Stimulated activated CD4-positive, alpha-beta T cell treated with anti-CD3 and anti-CD28 coated beads, Interleukin-12 subunit alpha, Interleukin-12 subunit beta, amount 100 ng/mL, for 24 hours (primary cell): ENCODE results near the gene RIC8B.
"Not testable (repeated sequence)": the region's sequence is repeated elsewhere in the genome, so short reads cannot be mapped to it uniquely, and the experiment has no call there.

Experiments used
- DNase-seq, 2 experiments: peaks; one replicate each; pipeline ENCODE4 v3.0.0-alpha.2; 2020; ENCODE audit warnings: low read depth in 2 of 2

Gene RIC8B

DNA sequence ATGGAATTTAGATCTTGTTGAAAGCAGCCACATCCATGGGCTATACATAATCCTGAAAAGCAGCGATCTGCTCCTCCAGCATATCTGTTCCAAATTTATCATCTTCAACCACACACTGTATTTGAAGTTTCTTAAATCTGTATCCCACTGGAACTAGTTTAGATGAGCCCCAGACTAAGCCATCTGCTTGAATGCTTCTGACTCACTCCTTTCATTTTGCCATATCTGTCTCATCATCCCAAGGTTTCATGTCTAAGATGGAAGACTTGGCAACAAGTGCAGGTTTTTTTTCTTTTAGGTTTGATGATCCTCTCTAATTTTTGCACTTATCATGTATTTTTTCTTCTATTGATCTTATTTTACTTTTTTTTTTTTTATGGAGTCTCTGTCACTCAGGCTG lies 126.8 kb downstream of the RIC8B start:
- no peak for DNase-seq

DNA sequence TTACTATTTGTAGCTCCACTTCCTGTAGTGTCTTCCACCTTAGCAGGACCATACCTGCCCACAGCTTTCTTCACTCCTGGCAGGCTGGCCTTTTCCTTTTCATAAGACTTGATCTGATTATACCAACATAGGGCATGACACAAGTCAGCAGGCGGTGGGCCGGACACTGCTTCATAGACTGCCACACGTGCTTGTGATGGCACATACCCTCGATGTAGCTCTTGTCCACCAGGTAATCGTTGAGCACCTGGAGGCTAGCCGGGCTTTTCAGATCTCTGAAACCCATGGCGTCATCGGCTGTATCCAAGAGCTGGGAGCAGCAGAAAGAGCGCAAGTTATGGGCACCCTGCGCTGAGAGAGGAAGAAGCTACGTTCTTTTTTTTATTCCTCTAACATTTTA lies 127.6 kb downstream of the RIC8B start:
- no peak for DNase-seq

DNA sequence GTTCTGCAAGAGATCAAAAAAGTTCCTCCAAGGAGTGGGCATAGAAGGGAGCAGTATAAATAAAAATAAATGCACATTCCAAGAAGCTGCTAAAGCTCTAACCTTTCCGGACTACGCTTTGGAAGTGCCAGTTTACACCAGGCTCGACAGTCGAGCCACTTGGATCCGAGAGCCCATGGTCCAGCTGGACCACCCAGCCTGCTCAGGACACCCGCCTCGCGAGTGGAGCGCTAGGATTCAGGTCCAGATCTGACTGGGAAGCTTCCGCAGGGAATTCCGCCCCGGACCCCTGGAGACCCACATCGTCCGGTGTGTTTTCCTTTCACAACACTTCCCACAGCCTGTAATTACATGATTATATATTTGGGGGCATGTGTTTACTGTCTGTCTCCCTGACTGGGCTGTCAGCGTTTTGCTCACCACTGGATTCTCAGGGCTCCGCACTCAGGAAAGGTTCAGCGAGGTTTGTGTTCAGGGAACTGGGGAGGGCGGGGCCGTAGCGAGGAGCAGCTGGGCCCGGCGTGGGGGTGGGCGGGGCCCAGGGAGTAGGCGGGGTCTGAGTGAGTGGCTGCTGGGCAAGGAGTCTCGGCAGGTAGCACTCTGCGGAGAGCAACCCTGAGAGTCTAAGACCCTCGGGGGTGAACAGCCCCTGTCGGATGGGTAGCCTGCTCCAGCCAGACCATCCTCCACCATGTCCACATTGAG lies 128.9 kb downstream of the RIC8B start:
- DNase-seq, result peak; percentile 56 to 81

DNA sequence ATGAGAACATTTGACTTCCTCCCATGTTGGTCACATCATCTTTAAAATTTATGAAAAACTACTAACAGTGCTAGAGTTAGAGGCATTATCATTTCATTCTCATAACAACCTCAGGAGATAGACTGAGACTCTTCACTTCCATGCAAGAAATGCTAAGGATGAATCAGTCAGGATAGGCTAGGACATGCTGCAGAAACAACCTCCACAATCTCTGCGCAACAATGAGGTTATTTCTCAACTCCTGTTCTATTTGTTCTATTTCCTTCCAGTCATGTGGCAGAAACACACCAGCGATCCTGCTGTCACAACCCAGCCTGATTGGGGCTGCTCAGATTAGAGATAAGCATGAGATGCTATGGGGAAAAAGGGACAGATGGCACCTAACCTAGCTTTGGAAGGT lies 132.2 kb downstream of the RIC8B start:
- no peak for DNase-seq

DNA sequence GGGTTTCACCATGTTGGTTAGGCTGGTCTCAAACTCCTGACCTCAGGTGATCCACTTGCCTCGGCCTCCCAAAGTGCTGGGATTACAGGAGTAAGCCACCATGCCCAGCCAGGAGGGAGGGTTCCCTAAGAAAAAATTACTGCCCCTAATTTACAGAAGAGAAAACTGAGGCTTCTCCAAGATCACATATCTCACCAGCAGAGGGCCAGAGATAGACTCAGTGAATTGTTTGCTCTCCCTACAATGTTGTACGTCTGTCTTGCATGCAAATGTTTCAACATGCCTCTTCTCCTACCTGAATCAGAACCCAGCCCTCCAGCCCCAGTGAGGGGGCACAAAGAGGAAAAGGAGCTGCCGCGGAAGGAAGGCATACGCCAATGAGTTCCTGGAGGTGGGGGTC lies 132.9 kb downstream of the RIC8B start:
- no peak for DNase-seq

DNA sequence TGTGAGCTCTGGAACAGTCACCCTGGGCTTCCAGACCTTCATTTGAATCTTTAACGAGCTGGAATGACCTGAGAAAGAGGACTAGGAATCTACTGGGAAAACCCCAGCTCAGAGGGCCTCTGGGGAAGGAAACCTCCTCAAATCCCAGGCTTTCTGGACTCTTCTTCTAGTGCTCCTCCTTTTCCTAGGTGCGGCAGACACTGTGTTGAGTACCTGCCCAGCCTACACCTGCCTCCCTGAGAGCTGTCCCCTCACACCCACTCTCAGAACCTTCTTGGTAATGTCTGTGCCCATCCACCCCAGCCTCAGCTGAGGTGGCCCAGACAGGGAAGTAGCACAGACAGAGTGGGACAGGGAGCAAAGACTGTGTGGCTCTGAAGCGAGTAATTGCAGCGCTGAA lies 133.4 kb downstream of the RIC8B start:
- DNase-seq, result no peak

DNA sequence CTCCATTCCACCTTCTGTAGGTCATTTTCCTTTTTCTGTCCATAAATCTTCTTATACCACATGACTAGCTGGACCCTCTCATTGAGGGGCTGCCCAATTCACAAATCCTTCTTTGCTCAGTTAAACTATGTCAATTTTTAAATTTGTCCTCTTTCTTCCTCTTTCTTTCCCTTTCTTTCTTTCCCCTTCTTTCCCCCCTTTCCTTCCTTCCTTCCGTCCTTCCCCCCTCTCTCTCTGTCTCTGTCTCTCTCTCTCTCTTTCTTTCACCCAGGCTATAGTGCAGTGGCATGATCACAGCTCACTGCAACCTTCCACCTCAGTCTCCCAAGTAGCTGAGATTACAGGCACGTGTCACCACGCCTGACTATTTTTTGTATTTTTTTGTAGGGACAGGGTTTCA lies 134.1 kb downstream of the RIC8B start:
- DNase-seq, result no peak

DNA sequence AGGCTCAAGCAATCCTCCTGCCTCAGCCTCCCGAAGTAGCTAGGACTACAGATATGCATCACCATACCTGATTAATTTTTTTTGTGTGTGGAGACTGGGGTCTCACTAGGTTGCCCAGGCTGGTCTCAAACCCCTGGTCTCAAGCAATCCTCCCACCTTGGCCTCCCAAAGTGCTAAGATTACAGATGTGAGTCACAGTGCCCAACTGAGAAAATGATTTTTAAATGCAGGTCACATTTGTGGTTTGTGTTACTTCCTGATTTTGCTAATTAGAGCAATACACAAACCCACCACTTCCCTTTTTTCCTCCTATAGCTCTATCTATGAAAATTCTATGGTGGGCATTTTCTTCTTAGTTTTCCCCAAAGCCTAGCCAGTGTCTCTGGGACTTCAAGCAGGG lies 135.7 kb downstream of the RIC8B start:
- no peak for DNase-seq

DNA sequence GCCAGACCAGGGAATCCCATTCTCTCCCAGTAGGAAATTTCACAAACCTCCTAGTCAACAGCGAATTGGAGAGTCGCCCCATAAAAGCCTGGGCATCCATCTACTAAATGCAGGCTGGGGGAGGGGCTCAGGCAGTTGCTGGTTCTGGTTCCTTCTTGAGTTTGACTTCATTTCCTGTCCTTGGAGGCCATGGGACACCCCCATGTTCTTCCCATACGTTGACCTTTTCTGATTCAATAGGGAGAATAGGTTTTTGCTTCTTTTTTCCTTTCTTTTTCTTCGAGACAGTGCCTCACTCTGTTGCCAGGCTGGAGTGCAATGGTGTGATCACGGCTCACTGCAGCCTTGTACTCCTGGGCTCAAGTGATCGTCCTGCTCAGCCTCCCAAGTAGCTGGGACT lies 137.1 kb downstream of the RIC8B start:
- no peak for DNase-seq

DNA sequence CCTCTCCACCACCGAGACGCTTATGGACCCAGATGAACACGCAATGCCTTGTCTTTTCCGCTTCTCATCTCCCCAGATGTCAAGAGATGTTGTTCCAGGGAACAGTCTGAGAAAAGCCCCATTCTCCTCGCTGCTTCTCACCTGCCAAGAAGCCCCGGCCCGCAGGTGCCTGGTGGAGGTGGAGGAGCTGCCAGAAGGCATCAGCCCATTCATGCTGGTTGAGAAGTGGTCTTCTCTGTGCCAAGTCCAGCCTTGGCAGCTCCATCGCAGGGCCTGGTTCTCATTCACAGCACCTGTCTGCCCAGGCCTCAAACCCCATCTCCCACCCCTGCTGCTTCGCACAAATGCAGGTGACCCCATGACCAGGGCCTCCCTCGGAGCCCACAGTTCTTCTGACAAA lies 139.0 kb downstream of the RIC8B start:
- DNase-seq, result no peak

DNA sequence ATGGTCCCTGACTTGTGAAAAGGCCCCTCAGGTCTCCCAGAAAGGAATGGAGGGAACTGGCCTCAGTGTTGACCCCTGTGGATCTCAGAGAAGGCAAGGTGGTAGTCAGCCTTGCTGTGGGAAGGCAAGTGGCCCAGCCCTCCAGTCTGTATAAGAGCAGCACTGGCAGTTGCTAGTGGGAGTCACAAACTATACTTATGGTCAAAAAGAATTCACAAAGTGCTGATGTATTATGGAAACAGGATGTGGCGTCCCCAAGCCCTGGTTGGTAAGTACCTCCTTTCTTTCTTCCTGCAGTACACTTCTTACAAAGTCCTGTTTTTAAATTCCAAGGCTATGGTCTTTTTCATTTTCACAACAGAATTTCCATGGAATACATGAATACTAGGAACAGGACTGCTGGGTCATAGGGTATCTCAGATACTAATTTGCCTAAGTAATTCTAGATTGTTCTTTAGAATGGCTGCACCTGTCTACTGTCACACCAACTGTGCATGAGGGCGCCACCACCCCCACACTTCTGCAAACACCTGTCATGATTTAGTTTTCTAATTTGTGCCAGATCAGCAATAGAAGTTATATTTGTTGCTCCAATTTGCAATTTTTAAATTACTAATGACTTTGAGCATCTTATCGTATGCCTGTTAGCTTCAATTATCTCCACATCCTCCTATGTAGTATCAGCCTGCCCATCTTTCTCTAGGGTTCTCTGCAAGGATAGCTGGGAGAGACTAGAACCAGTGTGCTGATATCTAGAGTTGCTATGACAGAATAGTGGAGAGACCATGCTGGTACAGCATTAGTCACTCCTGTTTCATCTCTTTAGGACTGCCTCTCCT lies 140.5 kb downstream of the RIC8B start:
- DNase-seq, result no peak

DNA sequence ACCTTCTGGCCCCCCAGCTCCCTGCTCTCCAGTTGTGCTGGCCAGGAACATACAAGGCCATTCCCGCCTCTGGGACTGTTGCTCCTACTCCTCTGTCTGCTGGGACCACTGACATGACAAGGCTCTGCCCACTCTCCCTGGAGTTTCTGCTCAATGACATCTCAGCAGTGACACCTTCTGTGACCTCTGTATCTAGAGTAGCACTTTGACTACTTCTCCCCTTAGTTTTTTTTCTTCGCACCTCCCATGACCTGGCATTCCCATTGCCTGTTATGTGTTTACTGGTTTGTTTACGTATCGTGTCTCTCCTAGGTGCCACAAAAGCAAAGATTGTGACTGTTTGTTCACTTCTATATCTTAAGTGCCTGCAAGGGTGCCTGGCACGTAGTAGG lies 141.1 kb downstream of the RIC8B start:
- no peak for DNase-seq

DNA sequence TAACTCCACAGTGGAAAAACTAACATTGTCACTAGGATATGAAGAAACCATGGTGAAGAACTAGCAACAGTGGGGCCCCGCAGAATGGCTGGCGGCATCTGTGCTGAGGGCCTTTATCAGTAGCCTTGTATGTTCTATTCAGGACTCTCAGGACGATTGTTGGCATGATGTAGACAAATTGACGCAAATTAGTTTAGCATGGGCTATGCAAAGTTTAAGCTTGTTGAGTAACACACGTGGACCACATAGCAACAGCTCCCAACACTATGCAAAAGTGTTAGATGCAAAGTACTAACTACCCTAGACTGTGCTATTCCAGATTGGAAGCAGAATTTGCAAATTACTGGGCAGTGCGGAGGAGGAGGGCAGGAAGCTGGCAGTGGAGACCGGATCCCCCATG lies 143.0 kb downstream of the RIC8B start:
- no peak for DNase-seq

DNA sequence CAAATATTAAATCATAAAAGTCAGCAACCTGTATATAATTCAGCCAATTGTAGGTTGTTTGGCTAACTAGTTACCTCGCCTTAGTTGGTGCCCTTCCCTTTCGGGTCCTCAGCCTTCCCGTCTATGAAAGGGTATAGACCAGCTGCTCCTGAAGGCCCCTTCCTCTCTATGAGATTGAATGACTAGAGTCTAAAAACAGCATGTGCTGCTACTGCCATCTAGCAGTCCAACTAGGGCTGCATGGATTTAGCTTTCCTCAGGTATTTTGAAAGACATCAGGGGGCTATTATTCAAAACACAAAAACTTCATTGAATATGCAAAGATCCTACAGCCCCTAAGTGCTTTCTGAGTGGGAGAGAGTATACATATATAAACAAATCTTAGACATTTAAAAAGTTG lies 144.3 kb downstream of the RIC8B start:
- DNase-seq, result no peak

DNA sequence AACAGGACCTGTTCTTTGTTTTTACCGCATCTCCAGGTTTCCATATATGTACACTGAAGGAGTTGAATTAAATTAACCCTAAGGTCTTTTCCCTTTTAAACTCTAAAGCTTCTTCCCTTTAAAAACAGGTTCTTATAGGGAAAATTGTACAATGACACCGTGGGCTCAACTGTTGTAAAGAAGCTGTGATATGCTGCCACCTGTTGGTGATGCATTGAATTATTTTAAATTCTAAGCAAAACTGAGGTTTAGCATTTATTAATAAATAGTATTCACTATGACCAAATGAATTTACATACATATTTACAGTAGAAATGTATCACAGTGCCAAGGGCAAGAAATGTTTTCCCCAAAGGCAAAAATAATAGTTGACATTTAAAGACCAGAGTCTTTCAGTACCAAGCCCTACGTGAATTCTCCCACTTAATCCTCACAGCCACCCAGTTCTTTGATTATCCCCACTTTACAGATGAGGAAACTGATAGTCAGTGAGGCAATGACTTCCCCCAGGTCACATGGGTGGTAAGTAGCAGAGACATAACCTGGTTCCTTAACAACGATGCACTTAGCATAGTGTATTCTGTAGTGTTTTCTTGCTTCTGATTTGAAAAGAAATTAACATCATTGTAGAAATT lies 145.5 kb downstream of the RIC8B start:
- no peak for DNase-seq

DNA sequence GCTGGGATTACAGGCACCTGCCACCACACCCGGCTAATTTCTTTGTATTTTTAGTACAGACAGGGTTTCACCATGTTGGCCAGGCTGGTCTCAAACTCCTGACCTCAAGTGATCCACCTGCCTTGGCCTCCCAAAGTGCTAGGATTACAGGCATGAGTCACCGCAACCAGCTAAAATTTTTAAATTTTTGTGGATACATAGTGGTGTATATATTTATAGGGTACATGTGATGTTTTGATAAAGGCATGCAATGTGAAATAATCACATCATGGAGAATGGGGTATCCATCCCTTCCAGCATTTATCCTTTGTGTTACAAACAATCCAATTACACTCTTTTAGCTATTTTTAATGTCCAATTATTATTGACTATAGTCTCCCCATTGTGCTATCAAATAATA lies 147.5 kb downstream of the RIC8B start:
- DNase-seq, result not testable (repeated sequence)

DNA sequence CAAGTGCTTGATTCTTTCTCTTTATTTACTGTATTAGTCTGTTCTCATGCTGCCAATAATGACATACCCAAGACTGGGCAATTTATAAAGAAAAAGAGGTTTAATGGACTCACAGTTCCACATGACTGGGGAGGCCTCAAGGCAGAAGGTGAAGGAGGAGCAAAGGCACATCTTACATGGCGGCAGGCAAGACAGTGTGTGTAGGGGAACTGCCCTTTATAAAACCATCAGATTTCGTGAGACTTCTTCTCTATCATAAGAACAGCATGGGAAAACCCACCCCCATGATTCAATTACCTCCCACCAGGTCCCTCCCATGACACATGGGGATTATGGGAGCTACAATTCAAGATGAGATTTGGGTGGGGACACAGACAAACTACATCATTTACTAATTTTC lies 149.1 kb downstream of the RIC8B start:
- not testable (repeated sequence) for DNase-seq

DNA sequence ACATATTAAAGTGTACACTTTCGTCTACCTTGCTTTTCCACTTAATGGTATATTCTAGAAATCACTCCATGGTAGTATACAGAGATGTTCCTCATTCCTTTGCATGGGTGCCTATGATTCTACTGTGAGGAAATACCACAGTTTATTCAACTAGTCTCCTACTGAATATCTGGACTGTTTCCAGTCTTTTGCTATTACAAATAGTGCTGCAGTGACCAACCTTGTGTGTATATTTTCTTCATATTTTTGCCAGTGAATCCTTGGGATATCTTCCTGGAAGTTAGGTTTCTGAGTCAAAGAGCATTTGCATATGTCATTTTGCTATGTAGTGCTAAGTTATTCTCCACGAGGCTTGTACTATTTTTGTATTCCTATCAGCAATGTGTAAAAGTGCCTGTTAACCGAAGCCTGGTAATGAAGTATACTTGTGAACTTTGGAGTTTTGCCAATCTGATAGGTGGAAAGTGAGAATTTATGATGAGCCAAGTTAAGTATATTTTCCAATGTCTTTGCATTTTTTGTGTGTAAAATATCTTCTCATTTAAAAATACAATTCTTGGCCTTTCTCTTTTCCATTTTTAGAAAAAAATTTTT lies 149.9 kb downstream of the RIC8B start:
- no peak for DNase-seq

DNA sequence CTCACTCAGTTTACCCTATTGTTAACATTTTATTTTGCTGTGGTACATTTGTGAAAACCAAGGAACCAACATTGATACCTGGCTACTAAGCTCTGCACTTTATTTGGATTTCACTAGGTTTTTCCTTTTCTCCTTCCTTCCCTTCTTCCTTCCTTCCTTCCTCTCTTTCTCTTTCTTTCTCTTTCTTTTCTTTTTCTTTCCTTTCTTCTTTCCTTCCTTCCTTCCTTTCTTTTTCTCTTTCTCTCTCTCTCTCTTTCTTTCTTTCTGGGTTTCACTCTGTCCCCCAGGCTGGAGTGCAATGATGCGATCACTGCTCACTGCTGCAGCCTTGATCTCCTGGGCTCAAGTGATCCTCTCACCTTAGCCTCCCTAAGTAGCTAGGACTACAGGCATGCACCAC lies 152.2 kb downstream of the RIC8B start:
- no peak for DNase-seq

DNA sequence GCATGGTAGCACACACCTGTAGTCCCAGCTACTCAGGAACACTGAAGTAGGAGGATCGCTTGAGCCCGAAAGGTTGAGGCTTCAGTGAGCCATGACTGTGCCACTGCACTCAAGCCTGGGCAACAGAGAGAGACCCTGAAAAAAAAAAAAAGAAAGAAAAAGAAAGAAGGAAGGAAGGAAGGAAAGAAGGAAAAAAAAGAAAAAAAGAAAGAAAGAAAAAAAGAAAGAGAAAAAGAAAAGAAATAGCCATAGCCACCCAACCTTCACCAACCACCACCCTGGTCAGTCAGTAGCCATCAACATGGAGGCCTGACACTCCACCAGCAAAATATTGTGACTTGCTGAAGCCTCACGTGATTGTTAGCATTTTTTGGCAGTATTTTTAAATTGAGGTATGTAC lies 159.8 kb downstream of the RIC8B start:
- no peak for DNase-seq
